ENCODE data around the gene GSTM4.
"Not testable (repeated sequence)": the region's sequence is repeated elsewhere in the genome, so short reads cannot be mapped to it uniquely, and the experiment has no call there.

DNA sequence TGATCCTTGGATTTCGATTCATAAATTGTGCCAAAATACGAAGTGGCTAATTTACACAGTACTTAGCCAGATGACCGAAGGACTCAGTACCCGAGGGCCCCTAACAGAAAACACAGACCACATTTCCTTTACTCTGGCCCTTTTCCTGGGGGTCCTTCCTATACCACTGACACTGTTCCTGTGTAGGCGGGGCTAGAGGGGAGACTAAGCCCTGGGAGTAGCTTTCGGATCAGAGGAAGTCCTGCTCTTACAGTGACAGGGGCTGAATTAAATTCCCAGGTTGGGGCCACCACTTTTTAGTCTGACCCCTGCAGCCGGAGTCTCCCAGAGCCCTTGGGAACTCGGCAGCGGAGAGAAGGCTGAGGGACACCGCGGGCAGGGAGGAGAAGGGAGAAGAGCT is 31.2 kb downstream of the GSTM4 start:
- TF ChIP-seq, protein P1, sequence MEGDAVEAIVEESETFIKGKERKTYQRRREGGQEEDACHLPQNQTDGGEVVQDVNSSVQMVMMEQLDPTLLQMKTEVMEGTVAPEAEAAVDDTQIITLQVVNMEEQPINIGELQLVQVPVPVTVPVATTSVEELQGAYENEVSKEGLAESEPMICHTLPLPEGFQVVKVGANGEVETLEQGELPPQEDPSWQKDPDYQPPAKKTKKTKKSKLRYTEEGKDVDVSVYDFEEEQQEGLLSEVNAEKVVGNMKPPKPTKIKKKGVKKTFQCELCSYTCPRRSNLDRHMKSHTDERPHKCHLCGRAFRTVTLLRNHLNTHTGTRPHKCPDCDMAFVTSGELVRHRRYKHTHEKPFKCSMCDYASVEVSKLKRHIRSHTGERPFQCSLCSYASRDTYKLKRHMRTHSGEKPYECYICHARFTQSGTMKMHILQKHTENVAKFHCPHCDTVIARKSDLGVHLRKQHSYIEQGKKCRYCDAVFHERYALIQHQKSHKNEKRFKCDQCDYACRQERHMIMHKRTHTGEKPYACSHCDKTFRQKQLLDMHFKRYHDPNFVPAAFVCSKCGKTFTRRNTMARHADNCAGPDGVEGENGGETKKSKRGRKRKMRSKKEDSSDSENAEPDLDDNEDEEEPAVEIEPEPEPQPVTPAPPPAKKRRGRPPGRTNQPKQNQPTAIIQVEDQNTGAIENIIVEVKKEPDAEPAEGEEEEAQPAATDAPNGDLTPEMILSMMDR (IDR thresholded peaks at IDR 0.05 in 8 of 11, conservative IDR thresholded peaks at IDR 0.05 in 3 of 11): not testable (repeated sequence)
- not testable (repeated sequence) for TF ChIP-seq POLR2AphosphoS5, POLR2A (IDR thresholded peaks at IDR 0.05)

All from spleen (tissue), 7 donors.